H1 (cell line): ENCODE measurements around the gene CAMKK1.

Experiments
- ATF3 ChIP-seq: IDR thresholded peaks from 2 replicates; pipeline ENCODE4 v1.6.1; 2011; ENCODE audit warnings: low read depth, mild to moderate bottlenecking, low read length; ENCODE audit not compliant: insufficient read depth
- CTCF ChIP-seq, 3 experiments: IDR thresholded peaks; 1 replicate in 2 of 3; 2 replicates in 1 of 3; pipeline versions ENCODE4 v1.5.1 to v1.6.1; 2011; ENCODE audit warnings: low read length in 3 of 3, mild to moderate bottlenecking in 3 of 3, inconsistent platforms in 2 of 3, low read depth in 1 of 3, moderate library complexity in 1 of 3; ENCODE audit not compliant: insufficient read depth in 1 of 3; ENCODE audit errors: control extremely low read depth in 1 of 3
- EZH2 ChIP-seq: fragments of 200-600 bp; sonication (generic); IDR thresholded peaks from 2 replicates; pipeline ENCODE4 v1.7.1; 2012; ENCODE audit warnings: low read depth, mild to moderate bottlenecking, moderate library complexity, low read length, inconsistent platforms; ENCODE audit not compliant: severe bottlenecking
- HDAC2 ChIP-seq, 2 experiments: fragments of 300-600 bp in 1 of 2; sonication (generic) in 1 of 2; IDR thresholded peaks; 2 replicates each; pipeline ENCODE4 v1.6.1; 2011 to 2012; ENCODE audit warnings: low read depth in 2 of 2, low read length in 2 of 2, mild to moderate bottlenecking in 2 of 2, moderate library complexity in 2 of 2, borderline replicate concordance in 1 of 2, inconsistent platforms in 1 of 2
- HDAC6 ChIP-seq: IDR thresholded peaks from one replicate; pipeline ENCODE4 v1.7.1; 2012; ENCODE audit warnings: low read depth, mild to moderate bottlenecking, inconsistent platforms, low read length, moderate library complexity
- MAX ChIP-seq: IDR thresholded peaks from 2 replicates; pipeline ENCODE4 v1.6.1; 2012; ENCODE audit warnings: inconsistent platforms
- NRF1 ChIP-seq: IDR thresholded peaks from 2 replicates; pipeline ENCODE4 v1.6.1; 2011; ENCODE audit warnings: mild to moderate bottlenecking, low read depth, low read length, improper control_type of control experiment
- POLR2A ChIP-seq, 2 experiments: IDR thresholded peaks; 1 replicate in 1 of 2; 2 replicates in 1 of 2; pipeline ENCODE4 v1.6.1; 2011; ENCODE audit warnings: low read depth in 2 of 2, low read length in 2 of 2, mild to moderate bottlenecking in 2 of 2; ENCODE audit errors: control extremely low read depth in 1 of 2

GRCh38 chr17:3913531-3914311 lies 20.9 kb upstream of the CAMKK1 start:
- TF ChIP-seq NRF1 = no peak
- no peak for TF ChIP-seq POLR2A (IDR thresholded peaks at IDR 0.05; ENCODE audit: control extremely low read depth in 1 of 2, low read depth in 2 of 2, low read length in 2 of 2)
- TF ChIP-seq CTCF (IDR thresholded peaks at IDR 0.05; ENCODE audit: control extremely low read depth in 1 of 3, insufficient read depth in 1 of 3, low read depth in 1 of 3, low read length in 3 of 3) = peak; percentile 97 to 99 (median 99)
- no peak for TF ChIP-seq MAX
- no peak for TF ChIP-seq HDAC2 (IDR thresholded peaks at IDR 0.05; ENCODE audit: borderline replicate concordance in 1 of 2, low read depth in 2 of 2, low read length in 2 of 2)
- TF ChIP-seq EZH2 = no peak
- 0 out of 2 replicates have a peak, but pooled peaks have one; percentile 13 for TF ChIP-seq ATF3
- no peak for TF ChIP-seq HDAC6
